Heart left ventricle (tissue), 13 donors: ENCODE results near the gene ZBTB46.

Experiments
- CTCF ChIP-seq, 12 donors: fragments of 200-600 bp; sonication (generic) in 4 of 12; IDR thresholded peaks; one replicate each; pipeline versions ENCODE4 v1.5.0 to v1.8.0; 2018 to 2022; ENCODE audit warnings: antibody characterized with exemption in 12 of 12, mild to moderate bottlenecking in 5 of 12
- POLR2A ChIP-seq, 2 donors: fragments of 450-650 bp; IDR thresholded peaks; one replicate each; pipeline ENCODE4 v1.6.1; 2017; ENCODE audit warnings: antibody characterized with exemption in 2 of 2, mild to moderate bottlenecking in 2 of 2, moderate library complexity in 2 of 2
- donor health status: ischemic (EF 13 %, LVEDD 7.1; RV severe dilation, severe dysfunction).
- donor health status: DM: no; HTN: yes; CAD: no.
- donor health status: DM: no; HTN: no; CAD: no.
- donor health status: ischemic (EF 25% LVEDD 6.9; RV normal size, moderate dysfunction).
- donor health status: ischemic (EF 25% LVEDD 5.7; RV mildly dilated, moderate dysfunction).
- donor health status: ischemic (EF 35%, LVEDD 5.7; RV mildly dilated, moderate dysfunction).
- donor health status: nonischemic (EF 11% LVEDD 7.7; RV severe dilation, severe dysfunction).
- donor health status: DM: yes; HTN: yes; CAD: no.
- donor health status: PGD.
- donor health status: ischemic (EF 29% LVEDD 5.4; RV normal size, mild dysfunction).
- donor health status: nonischemic (EF 23%, LVEDD 6.1; RV moderate dilation, normal function).

DNA sequence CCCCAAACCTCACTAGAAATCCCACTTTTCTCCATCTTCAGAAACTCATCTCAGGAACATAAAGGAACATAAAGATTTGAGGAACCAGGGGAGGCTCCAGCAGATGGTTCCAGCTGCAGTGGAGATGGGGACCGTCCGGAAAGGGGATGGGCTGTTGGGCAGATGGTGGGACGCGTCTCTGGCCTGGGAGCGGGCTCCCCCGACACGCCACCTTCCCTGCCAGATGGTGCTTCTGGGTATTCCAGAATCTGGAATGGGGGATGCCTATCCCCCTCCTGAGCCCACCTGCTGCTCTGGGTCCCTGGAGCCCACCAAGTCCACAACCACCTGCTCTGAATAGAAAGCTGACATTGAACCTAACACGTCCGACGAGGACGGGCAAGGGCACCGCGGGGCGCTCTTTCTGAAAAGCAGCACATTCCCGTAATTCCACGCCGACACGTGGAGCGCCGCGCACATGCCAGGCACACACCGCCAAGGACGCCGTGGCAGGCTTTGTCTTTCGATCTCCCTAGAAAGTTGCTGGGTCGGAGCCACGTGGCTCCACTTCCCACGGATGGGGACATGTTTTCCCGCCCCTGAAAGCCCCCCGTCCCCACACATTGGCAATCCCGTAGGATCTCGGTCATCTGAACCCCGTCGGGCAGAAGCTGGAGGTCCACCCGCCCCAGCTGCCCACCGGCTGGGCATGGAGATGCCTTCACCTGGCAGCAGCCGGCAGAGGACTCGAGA is 64.2 kb downstream of the ZBTB46 start:
- TF ChIP-seq CTCF (IDR thresholded peaks at IDR 0.05) (no peak), POLR2A (IDR thresholded peaks at IDR 0.05) (no peak)
